Karpas-422 (cell line): ENCODE results near the gene LRBA. TPM values are rescaled to one million over a fixed set of nuclear protein-coding genes. Genes with fewer than 3 reads are reported as not detected.

Source experiments
- small RNA-seq: library from RNA; depleted of rRNA; stranded (forward); fragments of <200 nt; gene quantifications from one replicate; pipeline ENCODE3, GENCODE V24; 2014
- total RNA-seq: library from RNA; depleted of rRNA; stranded (reverse); fragments of >200 nt; shearing (Covaris generic); gene quantifications from 2 replicates; pipeline ENCODE4 v1.2.3, GENCODE V29; 2014; ENCODE audit warnings: low replicate concordance; rRNA removed

The LRBA gene
- total RNA-seq, 1 experiment from 2014 or later = 131 TPM

Small RNAs within 50 kb of the gene (small RNA-seq; reads per million reads assigned to genes)
- not detected for gene RNA5SP168

Other genes starting within 250 kb of the LRBA start
- gene RPS3A, start 84.3 kb upstream of the LRBA start, total RNA-seq = 4,097 and 6,606 TPM in 2 replicates